ENCODE data around the gene NIBAN1.
"Not testable (repeated sequence)": the region's sequence is repeated elsewhere in the genome, so short reads cannot be mapped to it uniquely, and the experiment has no call there.

NIBAN1 gene

DNA sequence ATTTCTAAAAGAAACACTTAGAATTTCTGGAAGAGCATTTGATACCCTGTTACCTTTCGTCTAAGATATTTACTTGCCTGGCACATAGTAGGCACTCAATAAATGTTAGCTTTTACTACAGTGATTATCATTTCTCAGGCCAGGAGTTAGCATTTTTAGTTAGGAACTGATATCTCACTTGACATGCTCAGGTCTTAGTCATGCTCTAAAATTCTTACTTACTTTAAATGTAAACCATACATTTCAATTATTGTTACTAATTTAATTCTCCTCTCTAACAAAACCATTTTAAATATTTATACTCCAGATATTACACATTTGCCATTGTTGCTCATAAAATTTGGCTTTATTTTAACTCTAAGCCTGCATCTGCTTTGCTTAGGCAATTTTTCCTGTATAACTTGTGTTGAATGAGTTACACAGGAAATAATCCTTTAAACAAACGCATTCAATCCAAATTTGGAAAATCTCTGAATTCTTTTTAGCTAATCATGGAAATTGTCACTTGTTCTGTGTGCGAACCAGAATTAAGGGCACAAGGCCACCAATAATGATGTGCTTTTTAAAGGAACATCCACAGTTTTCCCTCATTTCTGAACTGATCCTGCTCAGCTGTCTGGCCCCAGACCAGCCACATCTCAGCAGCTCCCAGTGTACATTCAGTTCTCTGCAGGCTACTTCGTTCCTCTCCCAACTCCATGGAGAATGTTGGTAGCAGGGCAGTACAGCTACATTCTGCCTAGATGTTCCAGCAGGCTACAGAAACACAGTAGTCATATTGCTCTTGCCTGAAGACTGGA lies 15.6 kb downstream of the NIBAN1 start:
- TF ChIP-seq, protein P1, sequence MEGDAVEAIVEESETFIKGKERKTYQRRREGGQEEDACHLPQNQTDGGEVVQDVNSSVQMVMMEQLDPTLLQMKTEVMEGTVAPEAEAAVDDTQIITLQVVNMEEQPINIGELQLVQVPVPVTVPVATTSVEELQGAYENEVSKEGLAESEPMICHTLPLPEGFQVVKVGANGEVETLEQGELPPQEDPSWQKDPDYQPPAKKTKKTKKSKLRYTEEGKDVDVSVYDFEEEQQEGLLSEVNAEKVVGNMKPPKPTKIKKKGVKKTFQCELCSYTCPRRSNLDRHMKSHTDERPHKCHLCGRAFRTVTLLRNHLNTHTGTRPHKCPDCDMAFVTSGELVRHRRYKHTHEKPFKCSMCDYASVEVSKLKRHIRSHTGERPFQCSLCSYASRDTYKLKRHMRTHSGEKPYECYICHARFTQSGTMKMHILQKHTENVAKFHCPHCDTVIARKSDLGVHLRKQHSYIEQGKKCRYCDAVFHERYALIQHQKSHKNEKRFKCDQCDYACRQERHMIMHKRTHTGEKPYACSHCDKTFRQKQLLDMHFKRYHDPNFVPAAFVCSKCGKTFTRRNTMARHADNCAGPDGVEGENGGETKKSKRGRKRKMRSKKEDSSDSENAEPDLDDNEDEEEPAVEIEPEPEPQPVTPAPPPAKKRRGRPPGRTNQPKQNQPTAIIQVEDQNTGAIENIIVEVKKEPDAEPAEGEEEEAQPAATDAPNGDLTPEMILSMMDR (IDR thresholded peaks at IDR 0.05; ENCODE audit: low read depth, low read length, missing control alignments): no peak
- Histone ChIP-seq H3K27me3 (replicated peaks) (no peaks in the 10 kb centered on the region), H3K36me3 (replicated peaks) (no peaks in the 10 kb centered on the region), H3K4me3 (ENCODE audit: low read depth, low read length) (no peak overlapping the region), H3K27ac (no peak overlapping the region)
- in situ Hi-C loops (cut with HindIII; ENCODE audit: low pct_ligation_motif_present, low sequenced_read_pairs): loop anchor here (25.0 kb wide), 1 partner anchor 146 kb away; no protein-coding TSS in a partner anchor
- DNase-seq: no peak

DNA sequence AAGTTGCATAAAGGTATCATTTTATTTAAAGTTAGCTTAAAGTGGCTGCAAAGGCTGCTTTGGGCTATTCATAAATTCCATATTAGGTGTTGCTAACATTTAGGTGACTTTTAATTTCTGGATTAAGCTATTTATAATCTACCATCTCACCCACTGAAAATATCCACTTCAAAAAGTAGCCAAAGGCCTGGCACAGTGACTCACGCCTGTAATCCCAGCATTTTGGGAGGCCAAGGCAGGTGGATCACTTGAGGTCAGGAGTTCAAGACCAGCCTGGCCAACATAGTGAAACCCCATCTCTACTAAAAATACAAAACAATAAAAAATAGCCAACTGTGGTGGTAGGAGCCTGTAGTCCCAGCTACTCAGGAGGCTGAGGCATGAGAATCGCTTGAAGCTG lies 16.4 kb downstream of the NIBAN1 start:
- not testable (repeated sequence) for DNase-seq; H3K27ac ChIP-seq; H3K4me3 ChIP-seq (ENCODE audit: low read depth, low read length); H3K27me3 ChIP-seq (replicated peaks); H3K36me3 ChIP-seq (replicated peaks)
- in situ Hi-C loops (cut with HindIII; ENCODE audit: low pct_ligation_motif_present, low sequenced_read_pairs): loop anchor here (25.0 kb wide), 1 partner anchor 146 kb away; no protein-coding TSS in a partner anchor

DNA sequence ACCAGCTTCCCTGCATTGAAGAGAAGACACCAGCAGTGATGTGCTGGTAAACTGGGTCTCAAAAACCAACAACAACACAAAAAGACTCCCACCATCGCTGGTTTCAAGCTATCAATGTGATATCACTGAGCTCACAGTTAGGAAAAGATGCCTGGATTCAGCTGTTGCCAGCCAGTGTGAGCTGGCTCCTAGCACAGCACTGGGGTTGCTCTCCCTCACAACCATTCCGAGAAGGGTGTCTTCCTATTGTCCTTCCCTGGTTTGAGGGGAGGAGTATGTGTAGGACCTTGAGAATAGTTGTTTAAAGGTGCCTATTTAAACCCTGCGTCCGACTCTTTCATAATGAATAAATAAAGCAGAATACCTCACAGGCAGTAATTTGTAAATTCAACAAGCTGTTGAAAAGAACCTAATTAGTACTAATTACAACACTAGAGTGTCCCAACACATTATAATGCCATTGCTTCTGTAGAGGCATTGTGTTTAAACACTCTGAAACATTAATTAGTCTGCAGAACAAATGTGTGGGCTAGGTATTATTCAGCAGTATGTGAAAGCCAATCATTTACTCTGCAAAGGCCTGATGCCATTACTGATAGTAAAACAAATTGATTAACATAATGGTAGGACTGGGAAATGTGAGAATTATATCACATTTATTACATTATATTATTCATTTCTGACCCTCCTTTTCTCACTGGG lies 17.2 kb downstream of the NIBAN1 start:
- TF ChIP-seq, protein P1 (IDR thresholded peaks at IDR 0.05; ENCODE audit: low read depth, low read length, missing control alignments): no peak
- no peak for DNase-seq
- H3K27me3 ChIP-seq (replicated peaks): no peaks in the 10 kb centered on the region
- no peak overlapping the region for H3K4me3 ChIP-seq (ENCODE audit: low read depth, low read length)
- H3K36me3 ChIP-seq (replicated peaks): no peaks in the 10 kb centered on the region
- in situ Hi-C loops (cut with HindIII; ENCODE audit: low pct_ligation_motif_present, low sequenced_read_pairs): loop anchor here (25.0 kb wide), 1 partner anchor 145 kb away; no protein-coding TSS in a partner anchor
- no peak overlapping the region for H3K27ac ChIP-seq

DNA sequence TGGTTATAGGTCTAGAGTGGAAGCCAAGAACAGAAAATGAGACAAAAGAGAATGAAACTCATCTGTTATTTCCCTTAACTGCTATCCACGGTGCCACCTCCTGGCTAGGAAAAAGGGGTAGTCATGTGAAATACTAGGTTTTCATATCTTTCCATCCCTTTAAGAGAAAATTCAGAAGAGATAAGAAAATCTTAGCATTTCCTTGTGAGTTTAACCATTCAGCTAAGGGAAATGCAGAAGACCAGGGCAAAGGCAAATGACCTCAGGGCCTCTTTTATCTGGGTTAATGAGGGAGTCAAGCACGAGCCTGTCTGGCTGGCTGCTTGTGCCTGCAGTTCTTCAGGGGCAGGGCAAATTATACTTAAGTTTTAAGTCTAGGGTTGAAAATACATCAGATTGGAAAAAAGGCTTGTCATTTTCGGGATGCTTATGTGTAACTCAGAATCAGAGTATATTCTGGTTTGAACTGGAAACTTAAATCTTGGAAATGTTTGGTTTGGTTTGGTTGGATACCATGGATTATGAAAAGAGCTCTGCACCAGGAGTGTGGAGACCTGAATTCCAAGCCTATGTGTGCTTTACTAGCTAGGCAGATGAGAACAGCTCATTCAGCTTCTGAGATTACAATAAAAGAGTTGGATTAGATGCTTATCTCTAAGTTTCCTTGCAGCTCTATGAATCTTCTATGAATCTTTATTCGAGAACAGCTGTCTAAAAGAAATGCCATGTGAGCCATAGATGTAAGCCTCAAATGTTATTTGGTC lies 19.9 kb downstream of the NIBAN1 start:
- in situ Hi-C loops (cut with HindIII; ENCODE audit: low pct_ligation_motif_present, low sequenced_read_pairs): loop anchor here (25.0 kb wide), 1 partner anchor 142 kb away; no protein-coding TSS in a partner anchor
- no peaks in the 10 kb centered on the region for H3K27me3 ChIP-seq (replicated peaks)
- no peaks in the 10 kb centered on the region for H3K36me3 ChIP-seq (replicated peaks)
- H3K4me3 ChIP-seq (ENCODE audit: low read depth, low read length): no peak overlapping the region
- TF ChIP-seq, protein P1 (IDR thresholded peaks at IDR 0.05; ENCODE audit: low read depth, low read length, missing control alignments): peak; percentile 14
- peak overlapping the region; percentile 78 for H3K27ac ChIP-seq
- no peak for DNase-seq

DNA sequence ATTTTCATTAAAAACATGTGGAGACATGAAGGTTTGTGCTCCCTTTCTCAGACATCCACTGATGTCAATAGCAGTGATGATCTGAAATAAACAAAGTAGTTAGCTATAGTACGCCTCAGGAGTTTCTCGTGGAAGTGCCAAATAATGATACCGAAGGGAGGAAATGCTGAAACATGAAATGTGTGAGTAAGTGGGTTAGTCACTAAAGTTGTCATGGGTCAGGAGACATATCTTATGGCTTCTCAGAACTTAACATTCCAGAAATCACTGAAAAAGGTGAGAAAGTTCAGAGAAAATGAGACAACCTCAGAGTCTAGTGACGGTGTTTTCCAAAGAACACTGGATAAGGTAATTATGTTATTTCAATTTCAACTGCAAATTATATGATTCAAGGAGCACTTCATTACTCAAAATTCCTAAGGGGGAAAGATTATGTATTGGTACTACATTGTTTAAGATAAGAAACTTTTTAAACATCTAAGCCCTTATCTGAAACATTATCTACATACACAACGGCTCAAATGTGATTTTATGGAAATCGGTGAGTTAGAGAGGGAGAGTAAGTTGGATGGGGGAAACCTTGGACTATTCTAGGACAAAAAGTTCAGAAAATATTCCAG lies 20.6 kb downstream of the NIBAN1 start:
- DNase-seq: peak; percentile 55
- no peak overlapping the region for H3K4me3 ChIP-seq (ENCODE audit: low read depth, low read length)
- TF ChIP-seq, protein P1 (IDR thresholded peaks at IDR 0.05; ENCODE audit: low read depth, low read length, missing control alignments): no peak
- no peaks in the 10 kb centered on the region for H3K36me3 ChIP-seq (replicated peaks)
- no peaks in the 10 kb centered on the region for H3K27me3 ChIP-seq (replicated peaks)
- in situ Hi-C loops (cut with HindIII; ENCODE audit: low pct_ligation_motif_present, low sequenced_read_pairs): loop anchor here (25.0 kb wide), 1 partner anchor 141 kb away; no protein-coding TSS in a partner anchor
- H3K27ac ChIP-seq: peak overlapping the region; percentile 78

Measured in brain microvascular endothelial cell (primary cell).